Dermis microvascular lymphatic vessel endothelial cell (primary cell): Measurements from ENCODE around the gene SHC2. TPM values are rescaled to one million over a fixed set of nuclear protein-coding genes. Genes with fewer than 3 reads are reported as not detected.

Experiments used
- DNase-seq, 2 donors: peaks; one replicate each; pipeline versions ENCODE4 v3.0.0 to v3.0.0-alpha.2; 2010; ENCODE audit warnings: low read depth in 2 of 2
- total RNA-seq: library from RNA; depleted of rRNA; stranded (reverse); fragments of >200 nt; gene quantifications from 2 replicates; pipeline ENCODE4 v1.2.1, GENCODE V29; 2014

SHC2 gene
- 7.6 and 35.0 TPM in 2 replicates for total RNA-seq

GRCh38 chr19:460877-461720 lies at the start of gene SHC2:
Gene SHC2, minus strand, starts transcription at chr19:461033. Its CDS starts 37 bp downstream, at chr19:460996.
- peak in 1 of 2 donors; percentile 21 for DNase-seq

GRCh38 chr19:508204-509150 lies 47.6 kb upstream of the SHC2 start:
- no peak for DNase-seq

- DNase-seq, result peak; percentile 43 to 100
Measured at GRCh38 chr19:507286-508203, 46.7 kb upstream of the SHC2 start, which contains the start of gene TPGS1. Gene TPGS1, plus strand, starts transcription at chr19:507497. Its CDS starts 10 bp downstream, at chr19:507507.

- peak; percentile 87 to 100 for DNase-seq
Measured at GRCh38 chr19:506404-507285, 45.8 kb upstream of the SHC2 start.

- DNase-seq, result no peak
Measured at GRCh38 chr19:504616-505015, 43.8 kb upstream of the SHC2 start.

GRCh38 chr19:501646-502045 lies 40.8 kb upstream of the SHC2 start:
- no peak for DNase-seq

- no peak for DNase-seq
Measured at GRCh38 chr19:498977-499623, 38.3 kb upstream of the SHC2 start.

GRCh38 chr19:498511-498891 lies 37.7 kb upstream of the SHC2 start:
- DNase-seq, result no peak

- DNase-seq, result no peak
Measured at GRCh38 chr19:497869-498510, 37.2 kb upstream of the SHC2 start.

GRCh38 chr19:497491-497868 lies 36.6 kb upstream of the SHC2 start:
- DNase-seq, result no peak

- DNase-seq, result no peak
Measured at GRCh38 chr19:496986-497385, 36.2 kb upstream of the SHC2 start.

- no peak for DNase-seq
Measured at GRCh38 chr19:496112-496665, 35.4 kb upstream of the SHC2 start, which contains the start of gene MADCAM1. Gene MADCAM1, plus strand, starts transcription at chr19:496486. Its CDS starts 14 bp downstream, at chr19:496500.

- no peak for DNase-seq
Measured at GRCh38 chr19:495402-496111, 34.7 kb upstream of the SHC2 start.

GRCh38 chr19:495081-495401 lies 34.2 kb upstream of the SHC2 start:
- DNase-seq, result no peak

- DNase-seq, result no peak
Measured at GRCh38 chr19:494171-495080, 33.6 kb upstream of the SHC2 start.

GRCh38 chr19:493391-494170 lies 32.7 kb upstream of the SHC2 start:
- DNase-seq, result no peak
